Tibial nerve (tissue), 3 donors: ENCODE measurements around the gene USP50.
"Not testable (repeated sequence)": the region's sequence is repeated elsewhere in the genome, so short reads cannot be mapped to it uniquely, and the experiment has no call there.

Experiments
- EP300 ChIP-seq, 2 donors: sonication (generic); formaldehyde crosslinking; IDR thresholded peaks; one replicate each; pipeline ENCODE4 v1.6.1; 2017; ENCODE audit warnings: antibody characterized with exemption in 2 of 2, mild to moderate bottlenecking in 1 of 2
- POLR2A ChIP-seq, 2 donors: fragments of 450-650 bp; IDR thresholded peaks; one replicate each; pipeline ENCODE4 v1.6.1; 2017; ENCODE audit warnings: antibody characterized with exemption in 2 of 2, mild to moderate bottlenecking in 2 of 2, moderate library complexity in 2 of 2

GRCh38 chr15:50573842-50574241 lies 27.4 kb upstream of the USP50 start:
- TF ChIP-seq EP300, POLR2A (IDR thresholded peaks at IDR 0.05): not testable (repeated sequence)
